Heart right ventricle (tissue), 16 donors: ENCODE data around the gene COX14. TPM values are rescaled to one million over a fixed set of nuclear protein-coding genes. Genes with fewer than 3 reads are reported as not detected.

Experiments
- ATAC-seq, 8 donors: fragments of 200-7000 bp; cut with Tn5 transposase; one replicate each; pipeline ENCODE4 v1.9.1; 2020; ENCODE audit warnings: mild to moderate bottlenecking in 8 of 8, moderate library complexity in 8 of 8, moderate number of reproducible peaks in 1 of 8
- DNase-seq, 2 donors: peaks; one replicate each; pipeline ENCODE4 v3.0.0-alpha.2; 2020
- H3K27ac ChIP-seq, 10 donors: fragments of 200-600 bp; sonication (generic) in 2 of 10; one replicate each; pipeline versions ENCODE4 v1.5.0 to v1.8.0; 2020 to 2022; ENCODE audit warnings: mild to moderate bottlenecking in 3 of 10
- H3K27me3 ChIP-seq, 7 donors: fragments of 200-600 bp; one replicate each; pipeline ENCODE4 v1.8.0; 2021 to 2022; ENCODE audit warnings: mild to moderate bottlenecking in 2 of 7
- H3K36me3 ChIP-seq, 9 donors: fragments of 200-600 bp; sonication (generic) in 1 of 9; one replicate each; pipeline versions ENCODE4 v1.5.0 to v1.8.0; 2020 to 2022; ENCODE audit warnings: mild to moderate bottlenecking in 2 of 9
- H3K4me1 ChIP-seq, 9 donors: fragments of 200-600 bp; sonication (generic) in 1 of 9; one replicate each; pipeline versions ENCODE4 v1.5.0 to v1.8.0; 2020 to 2022; ENCODE audit warnings: mild to moderate bottlenecking in 4 of 9
- H3K4me3 ChIP-seq, 10 donors: fragments of 200-600 bp; sonication (generic) in 2 of 10; one replicate each; pipeline versions ENCODE4 v1.5.0 to v1.8.0; 2020 to 2022; ENCODE audit warnings: mild to moderate bottlenecking in 7 of 10, moderate library complexity in 2 of 10
- H3K9me3 ChIP-seq, 11 donors: fragments of 200-600 bp in 10 of 11; sonication (generic) in 2 of 11; one replicate each; pipeline versions ENCODE4 v1.5.0 to v1.8.0; 2013 to 2022; ENCODE audit warnings: mild to moderate bottlenecking in 2 of 11, control low read depth in 1 of 11, moderate library complexity in 1 of 11
- CTCF ChIP-seq, 9 donors: fragments of 200-600 bp; sonication (generic) in 2 of 9; IDR thresholded peaks; one replicate each; pipeline versions ENCODE4 v1.5.0 to v1.8.0; 2021 to 2022; ENCODE audit warnings: antibody characterized with exemption in 9 of 9, mild to moderate bottlenecking in 5 of 9, moderate library complexity in 1 of 9
- WGBS, 2 donors: extraction: QIAGEN DNeasy Blood & Tissue Kit; methylation state at CpG; one replicate each; pipeline ENCODE4 v1.1.7; 2013; ENCODE audit warnings: inconsistent platforms in 1 of 2; 5-methylcytosine and 5-hydroxymethylcytosine counted together
- intact Hi-C, 10 donors: fragments of 100-400 bp; cut with DNase I; formaldehyde crosslinking; loops; one replicate each; pipeline versions ENCODE4 v1.11.1 to v1.14.2; 2022
- long read RNA-seq, 3 donors: library from polyadenylated mRNA; unstranded; transcript quantifications; one replicate each; pipeline ENCODE4 v2.0.0, GENCODE V29; 2020 to 2021
- polyA plus RNA-seq, 2 donors: library from polyadenylated mRNA; stranded (reverse); fragments of 200-250 nt; gene quantifications; one replicate each; pipeline ENCODE4 v1.2.3, GENCODE V29; 2013
- total RNA-seq, 10 donors: library from RNA; stranded (reverse); fragmentation: NEBNext Ultra II Directional in 3 of 10; extraction: Animal tissue kit (Norgen Biotek cat#: 25700) in 3 of 10; gene quantifications; one replicate each; pipeline versions ENCODE4 v1.2.1 to v1.2.4, GENCODE V29; 2021 to 2023
- donor health status: Arrhythmogenic right ventricular cardiomyopathy.
- donor health status: ischemic (EF 13 %, LVEDD 7.1; RV severe dilation, severe dysfunction).
- donor health status: healthy with polysubstance abuse.
- donor health status: DM: no; HTN: yes; CAD: no.
- donor health status: DM: no; HTN: no; CAD: no.
- donor health status: ischemic (EF 25% LVEDD 6.9; RV normal size, moderate dysfunction).
- donor health status: ischemic (EF 25% LVEDD 5.7; RV mildly dilated, moderate dysfunction).
- donor health status: healthy.
- donor health status: DM: yes; HTN: yes; CAD: no.
- donor health status: Ischemic cardiomyopathy.
- donor health status: ischemic (EF 35%, LVEDD 5.7; RV mildly dilated, moderate dysfunction).
- donor health status: nonischemic (EF 11% LVEDD 7.7; RV severe dilation, severe dysfunction).
- donor health status: DM: yes; HTN: yes; CAD: no.
- donor health status: PGD.
- donor health status: ischemic (EF 29% LVEDD 5.4; RV normal size, mild dysfunction).
- donor health status: nonischemic (EF 23%, LVEDD 6.1; RV moderate dilation, normal function).

The COX14 gene
- total RNA-seq, result 100 to 1,000 TPM; 144 to 239 (median 170) TPM
- polyA plus RNA-seq, result 100 to 1,000 TPM in 1 of 2 donors, 10 to 100 TPM in 1; 93.8 to 167 TPM
- long read RNA-seq, donor 1, transcript COX14-203 (2 exons, 739 nt), result major isoform, 72 of 86 reads
- long read RNA-seq, donor 1, partial matches to known transcripts, result 9 of 86 reads
- long read RNA-seq, donor 1, other reads (novel, unspliced or antisense), result 2 of 86 reads
- long read RNA-seq, donor 2, transcript COX14-203 (2 exons, 739 nt), result major isoform, 121 of 143 reads
- long read RNA-seq, donor 2, transcript COX14-204 (3 exons, 580 nt), result minor isoform, 5 of 143 reads
- long read RNA-seq, donor 2, partial matches to known transcripts, result 14 of 143 reads
- long read RNA-seq, donor 2, other reads (novel, unspliced or antisense), result 2 of 143 reads
- long read RNA-seq, donor 3, transcript COX14-203 (2 exons, 739 nt), result major isoform, 9 of 12 reads
- long read RNA-seq, donor 3, partial matches to known transcripts, result 0 of 12 reads
- long read RNA-seq, donor 3, other reads (novel, unspliced or antisense), result 1 of 12 reads

- no peaks in the 10 kb centered on the region for H3K27me3 ChIP-seq
- peaks cover 0 to 29% (median 0%) of the 10 kb centered on the region in 9 donors for H3K36me3 ChIP-seq
- no peaks in the 10 kb centered on the region for H3K9me3 ChIP-seq
- ATAC-seq (peak; percentile 88 to 95 (median 92)), DNase-seq (peak; percentile 98 to 99)
- peak within 1 kb of the TSS; percentile 70 to 100 (median 96) for H3K4me3 ChIP-seq
- intact Hi-C loops, result loop anchor here in 6 of 10 donors (2.0 to 10.0 kb wide), 6 partner anchors 25 to 290 kb away; partner anchors contain the start of genes CERS5 (in 6 of the 6), LARP4 (in 1 of the 6) and SMARCD1 (in 1 of the 6)
- 0 to 1% methylated on average over 59 of the region's 59 CpGs for WGBS, 2 donors
- H3K27ac ChIP-seq, result peak within 1 kb of the TSS; percentile 83 to 98 (median 96)
- peak; percentile 84 to 100 (median 92) for TF ChIP-seq CTCF (IDR thresholded peaks at IDR 0.05)
- peaks cover 16 to 68% (median 53%) of the 10 kb centered on the region in 9 donors for H3K4me1 ChIP-seq
These were observed at the start of gene COX14 for GRCh38 chr12:50111693-50112455. Gene COX14, plus strand, starts transcription at chr12:50112236. Its CDS starts 7,808 bp downstream, at chr12:50120044.

DNA sequence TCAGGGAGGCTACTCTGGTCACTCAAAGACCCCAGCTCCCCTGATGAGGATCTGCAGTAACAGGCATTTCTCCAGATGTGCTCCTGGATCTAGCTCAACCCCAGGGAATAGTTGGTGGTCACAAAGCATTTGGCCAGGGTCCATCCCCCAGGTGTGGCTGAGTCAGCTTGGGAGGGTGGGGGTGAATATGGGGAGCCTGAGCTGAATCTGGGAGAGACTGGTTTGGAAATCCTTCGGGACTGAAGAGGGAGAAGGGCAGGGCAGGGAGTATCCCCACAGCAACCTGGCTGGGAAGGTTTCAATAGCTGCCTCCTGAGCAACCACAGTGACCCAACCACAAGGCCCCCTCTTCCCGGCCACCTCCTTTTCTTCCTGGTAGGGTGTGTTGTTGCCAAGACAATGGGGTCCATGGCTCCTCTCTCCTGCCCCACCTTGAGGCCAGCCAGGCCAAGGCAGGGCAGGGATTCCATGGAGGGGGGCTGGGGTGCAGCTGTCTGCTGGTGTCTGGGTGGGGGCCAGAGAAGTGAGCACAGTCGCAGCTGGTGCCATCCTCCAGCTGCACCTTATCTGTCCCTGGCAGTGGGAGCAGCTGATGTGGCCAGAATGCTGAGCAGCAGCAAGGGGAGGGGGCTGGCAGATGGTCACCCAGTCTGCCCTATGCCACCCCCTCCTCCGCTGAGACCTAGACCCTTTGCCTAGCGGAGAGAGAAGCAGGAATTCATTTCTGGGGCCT is 49.1 kb upstream of the COX14 start:
- peaks cover 0 to 15% (median 4%) of the 10 kb centered on the region in 7 donors for H3K27me3 ChIP-seq
- no peak for DNase-seq
- no peak overlapping the region for H3K27ac ChIP-seq
- no peak for TF ChIP-seq CTCF (IDR thresholded peaks at IDR 0.05)
- intact Hi-C loops, result loop anchor here in 1 of 10 donors (5.0 kb wide), 1 partner anchor 196 kb away; no protein-coding TSS in a partner anchor
- peaks cover 0 to 33% (median 3%) of the 10 kb centered on the region in 9 donors for H3K4me1 ChIP-seq
- no peak for ATAC-seq
- no peak overlapping the region for H3K4me3 ChIP-seq
- H3K36me3 ChIP-seq, result no peaks in the 10 kb centered on the region
- H3K9me3 ChIP-seq, result no peaks in the 10 kb centered on the region
- WGBS, 2 donors, result 84 to 91% methylated on average over 5 of the region's 5 CpGs

DNA sequence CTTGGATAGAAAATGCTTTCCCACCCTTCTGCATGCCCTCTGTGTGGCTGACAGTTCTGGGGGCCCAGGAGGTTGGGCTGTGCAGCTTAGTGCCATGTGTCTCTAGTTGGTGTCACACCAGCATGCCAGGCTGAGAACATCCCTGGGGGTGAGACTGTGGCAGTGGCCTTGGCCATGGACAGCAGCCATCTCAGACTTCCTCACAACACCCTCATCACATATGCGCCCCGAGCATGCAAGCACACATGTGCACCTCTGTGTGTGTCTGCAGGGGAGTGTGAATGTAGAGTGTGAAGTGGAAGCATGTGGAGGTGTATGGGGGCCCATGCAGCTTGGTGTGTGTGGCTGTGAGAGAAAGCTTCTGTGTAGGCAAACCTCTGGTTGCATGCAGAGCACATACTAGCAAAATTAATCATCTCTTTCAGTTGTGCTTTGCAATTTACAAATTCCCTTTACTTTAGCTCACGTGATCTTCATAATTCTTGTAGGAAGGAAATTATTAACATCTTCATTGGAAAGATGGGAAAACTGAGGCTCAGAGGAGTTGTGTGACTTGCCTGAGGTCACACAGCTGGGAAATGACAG is 46.2 kb upstream of the COX14 start:
- Histone ChIP-seq H3K4me3 (no peak overlapping the region), H3K36me3 (no peaks in the 10 kb centered on the region), H3K9me3 (no peaks in the 10 kb centered on the region), H3K4me1 (peaks cover 2 to 16% (median 8%) of the 10 kb centered on the region in 9 donors), H3K27me3 (peaks cover 0 to 6% (median 0%) of the 10 kb centered on the region in 7 donors), H3K27ac (no peak overlapping the region)
- no peak for ATAC-seq
- no peak for TF ChIP-seq CTCF (IDR thresholded peaks at IDR 0.05)
- WGBS, 2 donors, result 88 to 91% methylated on average over 3 of the region's 3 CpGs
- DNase-seq, result no peak
- intact Hi-C loops, result no loop called here
